Measurements from ENCODE around the gene NRXN3.

The NRXN3 gene

GRCh38 chr14:79878785-79879184 is 1708.6 kb downstream of the NRXN3 start:
- no peak for DNase-seq

GRCh38 chr14:79881299-79881698 is 1711.1 kb downstream of the NRXN3 start:
- no peak for DNase-seq

GRCh38 chr14:79890527-79890926 is 1720.4 kb downstream of the NRXN3 start:
- no peak for DNase-seq

- DNase-seq = no peak
These were observed 1725.8 kb downstream of the NRXN3 start for GRCh38 chr14:79896009-79896408.

- DNase-seq = no peak
These were observed 1729.4 kb downstream of the NRXN3 start for GRCh38 chr14:79899610-79900009.

GRCh38 chr14:79904497-79904896 is 1734.3 kb downstream of the NRXN3 start:
- DNase-seq = no peak

GRCh38 chr14:79906994-79907393 is 1736.8 kb downstream of the NRXN3 start:
- DNase-seq = no peak

GRCh38 chr14:79910086-79910485 is 1739.9 kb downstream of the NRXN3 start:
- DNase-seq = no peak

GRCh38 chr14:79911744-79912143 is 1741.6 kb downstream of the NRXN3 start:
- DNase-seq = no peak

GRCh38 chr14:79914595-79914994 is 1744.4 kb downstream of the NRXN3 start:
- DNase-seq = no peak

- no peak for DNase-seq
These were observed 1745.2 kb downstream of the NRXN3 start for GRCh38 chr14:79915406-79915805.

- no peak for DNase-seq
These were observed 1746.1 kb downstream of the NRXN3 start for GRCh38 chr14:79916281-79916680.

GRCh38 chr14:79916892-79917291 is 1746.7 kb downstream of the NRXN3 start:
- DNase-seq = no peak

Measured in NCI-H1436 (cell line).